H1 (cell line): Measurements from ENCODE around the gene MSANTD2. TPM values are rescaled to one million over a fixed set of nuclear protein-coding genes. Genes with fewer than 3 reads are reported as not detected.
A peak's percentile ranks its signal among the peaks of the same experiment; 100 is the strongest.

Source experiments
- CTCF ChIA-PET: fragments of 300-600 bp; sonication (Branson Sonifier 250); formaldehyde crosslinking; loops from one replicate; lab custom pipeline; 2021; ENCODE audit not compliant: partially characterized antibody; lab: Charles Lee
- POLR2A ChIA-PET: fragments of 300-600 bp; sonication (Branson Sonifier 250); formaldehyde crosslinking; loops from one replicate; lab custom pipeline; 2021; ENCODE audit warnings: inconsistent platforms; ENCODE audit not compliant: partially characterized antibody; lab: Charles Lee
- DNase-seq, 2 experiments: peaks; one replicate each; pipeline versions ENCODE4 v3.0.0 to v3.0.0-alpha.2; 2010 to 2022; ENCODE audit warnings: low spot score in 2 of 2, low read depth in 1 of 2, mixed read lengths in 1 of 2
- FAIRE-seq: peaks from 2 replicates; lab custom pipeline; 2011; peaks lifted over from hg19 to GRCh38; lab: Jason Lieb, UNC
- H2AFZ ChIP-seq: 2 replicates; pipeline ENCODE4 v1.8.1; 2012; ENCODE audit warnings: low read length, inconsistent platforms
- H2AK5ac ChIP-seq: 2 replicates; pipeline ENCODE4 v1.6.1; 2013; ENCODE audit warnings: low read depth, low read length
- H2BK120ac ChIP-seq: replicated peaks from 2 replicates; pipeline ENCODE3; 2013; ENCODE audit warnings: low read depth, low read length, inconsistent platforms
- H2BK12ac ChIP-seq: 2 replicates; pipeline ENCODE4 v1.6.1; 2013; ENCODE audit warnings: low read depth, low read length
- H2BK15ac ChIP-seq: 2 replicates; pipeline ENCODE4 v1.6.1; 2013; ENCODE audit warnings: low read length
- H2BK20ac ChIP-seq: 2 replicates; pipeline ENCODE4 v1.6.1; 2013; ENCODE audit warnings: low read length
- H2BK5ac ChIP-seq: 2 replicates; pipeline ENCODE4 v1.6.1; 2013; ENCODE audit warnings: low read depth, low read length
- H3K14ac ChIP-seq: 2 replicates; pipeline ENCODE4 v1.6.1; 2013; ENCODE audit warnings: inconsistent platforms; ENCODE audit not compliant: insufficient read length
- H3K18ac ChIP-seq: 2 replicates; pipeline ENCODE4 v1.6.1; 2013; ENCODE audit warnings: low read length; ENCODE audit errors: extremely low read depth
- H3K23ac ChIP-seq: 2 replicates; pipeline ENCODE4 v1.6.1; 2013; ENCODE audit warnings: inconsistent platforms; ENCODE audit not compliant: insufficient read length
- H3K23me2 ChIP-seq: 2 replicates; pipeline ENCODE4 v1.6.1; 2013; ENCODE audit warnings: low read depth, low read length
- H3K27ac ChIP-seq: 2 replicates; pipeline ENCODE4 v1.6.1; 2011; ENCODE audit warnings: low read depth, low read length, inconsistent platforms
- H3K27me3 ChIP-seq, 4 experiments: replicated peaks in 1 of 4; 1 replicate in 1 of 4; 2 replicates in 3 of 4; pipeline versions ENCODE4 v1.6.1 to v1.8.1; 2011 to 2013; ENCODE audit warnings: low read length in 3 of 4, mild to moderate bottlenecking in 3 of 4, inconsistent platforms in 2 of 4, mixed read lengths in 2 of 4, moderate library complexity in 1 of 4; ENCODE audit not compliant: control insufficient read depth in 3 of 4, insufficient read depth in 3 of 4; ENCODE audit errors: extremely low read depth in 1 of 4
- H3K36me3 ChIP-seq, 4 experiments: 2 replicates each; pipeline versions ENCODE4 v1.6.1 to v1.8.1; 2011 to 2013; ENCODE audit warnings: mild to moderate bottlenecking in 4 of 4, low read length in 3 of 4, moderate library complexity in 2 of 4, control low read depth in 1 of 4, inconsistent platforms in 1 of 4; ENCODE audit not compliant: insufficient read depth in 4 of 4, control insufficient read depth in 2 of 4
- H3K4ac ChIP-seq: replicated peaks from 2 replicates; pipeline ENCODE3; 2013; ENCODE audit warnings: low read length, low read depth, mixed read lengths, inconsistent platforms; ENCODE audit not compliant: insufficient read length
- H3K4me1 ChIP-seq, 4 experiments: replicated peaks in 1 of 4; 1 replicate in 1 of 4; 2 replicates in 3 of 4; pipeline versions ENCODE4 v1.6.1 to v1.8.1; 2011 to 2013; ENCODE audit warnings: low read length in 3 of 4, inconsistent platforms in 2 of 4, mixed read lengths in 1 of 4; ENCODE audit not compliant: insufficient read depth in 4 of 4, control insufficient read depth in 3 of 4
- H3K4me2 ChIP-seq, 2 experiments: 2 replicates each; pipeline versions ENCODE4 v1.6.1 to v1.8.1; 2011 to 2013; ENCODE audit warnings: low read depth in 2 of 2, low read length in 2 of 2, control low read depth in 1 of 2, inconsistent platforms in 1 of 2, mild to moderate bottlenecking in 1 of 2; ENCODE audit not compliant: insufficient read depth in 1 of 2
- H3K4me3 ChIP-seq, 4 experiments: fragments of 200-600, 300-600 bp in 1 of 4; sonication (generic), shearing (Covaris generic), sonication (Bioruptor Twin) in 1 of 4; 2 replicates each; pipeline versions ENCODE4 v1.5.1 to v1.8.1; 2011 to 2016; ENCODE audit warnings: low read length in 4 of 4, low read depth in 3 of 4, control low read depth in 2 of 4, inconsistent platforms in 2 of 4, mild to moderate bottlenecking in 2 of 4, mixed read lengths in 1 of 4, moderate library complexity in 1 of 4; ENCODE audit not compliant: insufficient read depth in 2 of 4; ENCODE audit errors: extremely low read depth in 1 of 4
- H3K56ac ChIP-seq: replicated peaks from 2 replicates; pipeline ENCODE3; 2013; ENCODE audit warnings: low read depth, mild to moderate bottlenecking, mixed read lengths, low read length, inconsistent platforms; ENCODE audit not compliant: insufficient read length
- H3K79me1 ChIP-seq: 2 replicates; pipeline ENCODE4 v1.6.1; 2013; ENCODE audit warnings: low read depth, low read length, control low read depth
- H3K79me2 ChIP-seq, 2 experiments: 2 replicates each; pipeline versions ENCODE4 v1.6.1 to v1.8.1; 2012 to 2013; ENCODE audit warnings: low read length in 2 of 2, mild to moderate bottlenecking in 2 of 2, inconsistent platforms in 1 of 2; ENCODE audit not compliant: insufficient read depth in 2 of 2, control insufficient read depth in 1 of 2
- H3K9ac ChIP-seq, 4 experiments: replicated peaks in 1 of 4; 1 replicate in 1 of 4; 2 replicates in 3 of 4; pipeline versions ENCODE4 v1.6.1 to v1.8.1; 2011 to 2013; ENCODE audit warnings: low read depth in 3 of 4, low read length in 3 of 4, control low read depth in 2 of 4, mild to moderate bottlenecking in 2 of 4, moderate library complexity in 2 of 4, inconsistent platforms in 1 of 4; ENCODE audit errors: extremely low read depth in 1 of 4
- H3K9me3 ChIP-seq, 2 experiments: 2 replicates each; pipeline versions ENCODE4 v1.6.1 to v1.8.1; 2012 to 2013; ENCODE audit warnings: mild to moderate bottlenecking in 2 of 2, moderate library complexity in 2 of 2, control low read depth in 1 of 2, inconsistent platforms in 1 of 2, low read depth in 1 of 2, low read length in 1 of 2, mixed read lengths in 1 of 2; ENCODE audit not compliant: insufficient read depth in 2 of 2
- H4K20me1 ChIP-seq, 2 experiments: replicated peaks in 1 of 2; 2 replicates each; pipeline versions ENCODE3 to v1.8.1; 2011 to 2013; ENCODE audit warnings: inconsistent platforms in 2 of 2, low read length in 2 of 2, mild to moderate bottlenecking in 1 of 2; ENCODE audit not compliant: insufficient read depth in 2 of 2, control insufficient read depth in 1 of 2
- H4K5ac ChIP-seq: 2 replicates; pipeline ENCODE4 v1.6.1; 2013; ENCODE audit warnings: low read length, low read depth, mixed read lengths, inconsistent platforms; ENCODE audit not compliant: insufficient read length
- H4K8ac ChIP-seq: 2 replicates; pipeline ENCODE4 v1.8.0; 2013; ENCODE audit warnings: mild to moderate bottlenecking, moderate library complexity, low read length, inconsistent platforms; ENCODE audit not compliant: insufficient read depth; ENCODE audit errors: extremely low read depth
- H4K91ac ChIP-seq: replicated peaks from 2 replicates; pipeline ENCODE3; 2013; ENCODE audit warnings: low read length, mixed read lengths, inconsistent platforms; ENCODE audit not compliant: insufficient read length
- CHD2 ChIP-seq: IDR thresholded peaks from 2 replicates; pipeline ENCODE4 v1.6.1; 2012; ENCODE audit warnings: low read length, improper control_type of control experiment
- HDAC2 ChIP-seq, 2 experiments: fragments of 300-600 bp in 1 of 2; sonication (generic) in 1 of 2; IDR thresholded peaks; 2 replicates each; pipeline ENCODE4 v1.6.1; 2011 to 2012; ENCODE audit warnings: low read depth in 2 of 2, low read length in 2 of 2, mild to moderate bottlenecking in 2 of 2, moderate library complexity in 2 of 2, borderline replicate concordance in 1 of 2, inconsistent platforms in 1 of 2
- SIN3A ChIP-seq, 2 experiments: IDR thresholded peaks in 1 of 2; conservative IDR thresholded peaks in 1 of 2; 2 replicates each; pipeline ENCODE4 v1.6.1; 2011 to 2012; ENCODE audit warnings: low read length in 2 of 2, improper control_type of control experiment in 1 of 2, low read depth in 1 of 2, mild to moderate bottlenecking in 1 of 2
- WGBS, 2 experiments: shearing (Covaris generic) in 1 of 2; methylation state at CpG; one replicate each; pipeline versions ENCODE4 v1.1.6 to v1.1.7; 2013 to 2015; ENCODE audit warnings: low lambda C conversion rate in 2 of 2, mixed read lengths in 2 of 2, inconsistent platforms in 1 of 2, low coverage in 1 of 2, missing lambda C conversion rate in 1 of 2; ENCODE audit not compliant: insufficient replicate concordance in 2 of 2, insufficient coverage in 1 of 2, insufficient read length in 1 of 2; ENCODE audit errors: extremely low coverage in 1 of 2, missing lambda C conversion rate in 1 of 2; 5-methylcytosine and 5-hydroxymethylcytosine counted together
- polyA plus RNA-seq, 7 experiments: library from polyadenylated mRNA; depleted of rRNA in 3 of 7; stranded (reverse) in 5 of 7; unstranded in 2 of 7; fragments of >200 nt in 5 of 7; fragments of 200-250 nt in 2 of 7; gene quantifications; 1 replicate in 5 of 7; 2 replicates in 1 of 7; 4 replicates in 1 of 7; pipeline versions ENCODE4 v1.2.1 to v1.2.3, GENCODE V29; 2011 to 2013; ENCODE audit warnings: missing spikeins in 2 of 7, mixed read lengths in 2 of 7
- total RNA-seq: library from RNA; stranded (reverse); fragmentation: NEBNext Ultra II Directional; extraction: Animal tissue kit (Norgen Biotek cat#: 25700); gene quantifications from 2 replicates; pipeline ENCODE4 v1.2.1, GENCODE V29; 2021
- TF ChIP-seq, protein P1 (sequence below): IDR thresholded peaks from 2 replicates; pipeline ENCODE4 v1.6.1; 2012; ENCODE audit warnings: inconsistent platforms
- TF ChIP-seq, protein P2 (sequence below), 3 experiments: IDR thresholded peaks; 1 replicate in 2 of 3; 2 replicates in 1 of 3; pipeline versions ENCODE4 v1.5.1 to v1.6.1; 2011; ENCODE audit warnings: low read length in 3 of 3, mild to moderate bottlenecking in 3 of 3, inconsistent platforms in 2 of 3, low read depth in 1 of 3, moderate library complexity in 1 of 3; ENCODE audit not compliant: insufficient read depth in 1 of 3; ENCODE audit errors: control extremely low read depth in 1 of 3

Gene MSANTD2
- total and polyA plus RNA-seq, 2 of the 8 experiments (the other 6 are each of a cell fraction or from before 2014, with no cell fraction given) = 8.2 to 15.9 TPM

DNA sequence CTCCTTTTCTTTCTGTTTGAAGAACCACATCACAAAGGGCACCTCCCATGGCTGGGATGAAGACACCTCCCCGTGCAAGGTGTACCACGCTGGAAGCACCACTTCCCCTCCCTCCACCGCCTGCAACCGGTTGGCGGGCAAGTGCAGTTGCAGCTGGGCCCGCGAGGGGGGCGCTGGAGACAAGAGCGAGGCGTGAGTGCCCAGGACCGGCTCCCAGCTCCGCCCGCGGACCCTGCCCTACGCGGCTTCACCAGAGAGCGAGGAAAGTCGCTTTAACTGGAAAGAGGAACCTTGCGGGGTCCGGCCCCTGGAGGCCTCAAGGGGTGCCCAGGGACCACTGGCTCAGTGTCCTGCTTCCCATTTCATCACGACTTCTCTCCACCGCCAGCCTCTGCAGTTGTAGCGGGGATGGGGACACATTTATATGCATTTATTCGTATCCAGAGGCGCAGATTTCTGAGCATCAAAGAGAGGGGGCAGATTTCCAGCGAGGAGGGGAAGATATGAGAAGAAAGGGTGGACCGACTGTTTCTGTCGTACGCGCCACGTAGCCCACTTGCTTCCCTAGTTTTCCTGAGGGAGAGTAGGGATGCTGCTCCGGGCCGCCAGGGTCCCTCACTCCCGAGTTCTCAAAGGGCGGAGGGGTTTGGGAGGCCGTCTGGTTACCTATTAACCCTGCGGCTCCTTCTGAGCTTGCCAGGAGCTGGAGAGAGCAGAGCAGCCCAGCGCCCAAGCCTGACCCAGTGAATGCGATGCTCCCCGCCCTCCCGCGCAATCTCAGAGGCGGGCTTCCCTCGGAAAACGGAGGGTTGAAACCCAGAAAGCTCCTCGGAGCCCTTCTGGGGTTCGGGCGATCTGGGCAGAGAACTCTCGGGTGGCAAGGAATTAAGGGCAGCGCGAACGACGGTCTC lies 41.6 kb downstream of the MSANTD2 start:
- peak overlapping the region; percentile 68; the same call in 1 of the 2 replicates for H2BK12ac ChIP-seq
- no peak overlapping the region; the same call in 1 of the 2 replicates for H2AFZ ChIP-seq
- DNase-seq = peak; percentile 70 to 90
- peak overlapping the region; percentile 18 to 58 (median 34); a peak in 7 of 8 replicates for H3K4me3 ChIP-seq
- no peak overlapping the region for H4K5ac ChIP-seq
- H3K9me3 ChIP-seq = no peaks in the 10 kb centered on the region
- no peak overlapping the region for H2BK120ac ChIP-seq
- FAIRE-seq = peak; percentile 39
- no peak overlapping the region for H4K91ac ChIP-seq
- H2BK15ac ChIP-seq = no peak overlapping the region
- no peak overlapping the region for H2BK20ac ChIP-seq
- H3K23me2 ChIP-seq = peaks cover 17% of the 10 kb centered on the region; the same call in 1 of the 2 replicates
- no peak overlapping the region for H3K18ac ChIP-seq
- H4K8ac ChIP-seq = no peak overlapping the region
- H3K4ac ChIP-seq = no peak overlapping the region
- peaks cover 6 to 43% (median 27%) of the 10 kb centered on the region in 4 experiments for H3K4me1 ChIP-seq
- no peak overlapping the region for H2BK5ac ChIP-seq
- 3% methylated on average over 45 of the region's 53 CpGs; no CpG with 5 or more reads in 1 of the 2 experiments for WGBS, 2 experiments
- no peak overlapping the region for H3K27ac ChIP-seq
- H4K20me1 ChIP-seq = peaks cover 20 to 34% of the 10 kb centered on the region in 2 experiments
- H3K56ac ChIP-seq = no peak overlapping the region
- no peak overlapping the region for H3K9ac ChIP-seq
- H3K23ac ChIP-seq = no peak overlapping the region
- peaks cover 76 to 98% (median 90%) of the 10 kb centered on the region in 4 experiments for H3K27me3 ChIP-seq
- POLR2A ChIA-PET = interaction anchor here (0.8 to 1.5 kb wide), 7 partner anchors 11 to 88 kb away, joined by 3 to 9 read pairs (median 3); partner anchors contain the start of gene MSANTD2
- no peak overlapping the region for H2AK5ac ChIP-seq
- H3K4me2 ChIP-seq = peak overlapping the region; percentile 80 to 81
- H3K14ac ChIP-seq = no peak overlapping the region
- CTCF ChIA-PET = interaction anchor here (0.7 to 28.0 kb wide), 20 partner anchors 11 to 125 kb away, joined by 3 to 382 read pairs (median 4); partner anchors contain the start of genes NRGN and ROBO3
- peaks cover 0 to 3% (median 0%) of the 10 kb centered on the region in 4 experiments; a peak in 1 of 8 replicates for H3K36me3 ChIP-seq
- no peaks in the 10 kb centered on the region for H3K79me2 ChIP-seq
- H3K79me1 ChIP-seq = no peaks in the 10 kb centered on the region
- TF ChIP-seq, protein P1, sequence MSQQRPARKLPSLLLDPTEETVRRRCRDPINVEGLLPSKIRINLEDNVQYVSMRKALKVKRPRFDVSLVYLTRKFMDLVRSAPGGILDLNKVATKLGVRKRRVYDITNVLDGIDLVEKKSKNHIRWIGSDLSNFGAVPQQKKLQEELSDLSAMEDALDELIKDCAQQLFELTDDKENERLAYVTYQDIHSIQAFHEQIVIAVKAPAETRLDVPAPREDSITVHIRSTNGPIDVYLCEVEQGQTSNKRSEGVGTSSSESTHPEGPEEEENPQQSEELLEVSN = peak; percentile 82
- peak in 1 of 2 experiments; percentile 60; a peak in 1 of 4 replicates for TF ChIP-seq SIN3A (conservative IDR thresholded peaks at IDR 0.05 in 1 of 2, IDR thresholded peaks at IDR 0.05 in 1 of 2; ENCODE audit: low read depth in 1 of 2, low read length in 2 of 2)
- TF ChIP-seq, protein P2, sequence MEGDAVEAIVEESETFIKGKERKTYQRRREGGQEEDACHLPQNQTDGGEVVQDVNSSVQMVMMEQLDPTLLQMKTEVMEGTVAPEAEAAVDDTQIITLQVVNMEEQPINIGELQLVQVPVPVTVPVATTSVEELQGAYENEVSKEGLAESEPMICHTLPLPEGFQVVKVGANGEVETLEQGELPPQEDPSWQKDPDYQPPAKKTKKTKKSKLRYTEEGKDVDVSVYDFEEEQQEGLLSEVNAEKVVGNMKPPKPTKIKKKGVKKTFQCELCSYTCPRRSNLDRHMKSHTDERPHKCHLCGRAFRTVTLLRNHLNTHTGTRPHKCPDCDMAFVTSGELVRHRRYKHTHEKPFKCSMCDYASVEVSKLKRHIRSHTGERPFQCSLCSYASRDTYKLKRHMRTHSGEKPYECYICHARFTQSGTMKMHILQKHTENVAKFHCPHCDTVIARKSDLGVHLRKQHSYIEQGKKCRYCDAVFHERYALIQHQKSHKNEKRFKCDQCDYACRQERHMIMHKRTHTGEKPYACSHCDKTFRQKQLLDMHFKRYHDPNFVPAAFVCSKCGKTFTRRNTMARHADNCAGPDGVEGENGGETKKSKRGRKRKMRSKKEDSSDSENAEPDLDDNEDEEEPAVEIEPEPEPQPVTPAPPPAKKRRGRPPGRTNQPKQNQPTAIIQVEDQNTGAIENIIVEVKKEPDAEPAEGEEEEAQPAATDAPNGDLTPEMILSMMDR (IDR thresholded peaks at IDR 0.05; ENCODE audit: control extremely low read depth in 1 of 3, insufficient read depth in 1 of 3, low read depth in 1 of 3, low read length in 3 of 3) = peak; percentile 74 to 88 (median 86)
- TF ChIP-seq CHD2 = peak; percentile 37; the same call in 1 of the 2 replicates
- TF ChIP-seq HDAC2 (IDR thresholded peaks at IDR 0.05; ENCODE audit: borderline replicate concordance in 1 of 2, low read depth in 2 of 2, low read length in 2 of 2) = peak; percentile 25 to 40; a peak in 1 of 4 replicates
